HK-2 (cell line): ENCODE measurements around the gene GZMA.
"Not testable (repeated sequence)": the region's sequence is repeated elsewhere in the genome, so short reads cannot be mapped to it uniquely, and the experiment has no call there.

ENCODE experiments used
- DNase-seq: peaks from one replicate; pipeline ENCODE4 v3.0.0-alpha.2; 2018; ENCODE audit not compliant: unreplicated experiment

GZMA gene

GRCh38 chr5:55102348-55102747, at the start of gene GZMA:
GZMA (plus strand) TSS chr5:55102646; CDS start chr5:55102683, 37 bp downstream.
- DNase-seq, result no peak

GRCh38 chr5:55055183-55055582, 47.3 kb upstream of the GZMA start:
- DNase-seq, result no peak

GRCh38 chr5:55062039-55062779, 40.2 kb upstream of the GZMA start:
- DNase-seq, result no peak

DNA sequence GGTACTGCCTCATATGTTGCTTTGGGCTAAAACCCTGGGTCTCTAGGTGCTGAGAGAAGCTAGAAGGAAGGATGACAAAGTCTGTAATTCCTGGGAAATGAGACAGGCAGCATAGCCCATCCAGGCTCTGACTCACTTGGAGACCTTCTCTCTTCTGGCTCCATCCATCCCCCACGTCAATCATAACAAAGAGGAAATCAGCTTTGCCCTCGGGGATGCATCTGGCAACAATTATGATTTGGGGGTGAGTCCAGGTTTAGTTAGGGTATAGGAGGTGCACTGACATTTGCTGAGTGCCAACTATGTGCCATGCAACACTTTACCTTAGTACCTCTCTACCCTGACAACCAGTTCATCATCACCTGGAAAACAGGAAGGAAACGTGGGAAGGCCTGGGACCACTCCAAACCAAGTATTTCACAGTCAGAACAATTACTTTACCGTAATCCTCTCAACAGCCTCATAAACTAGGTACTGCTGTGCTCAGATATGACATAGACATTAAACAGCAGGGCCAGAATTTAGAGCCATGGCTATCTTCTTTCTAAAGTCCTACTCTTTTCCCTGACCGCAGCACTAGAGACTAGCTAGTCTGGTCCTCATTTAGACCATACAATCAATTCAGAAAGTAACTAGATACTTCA, 39.1 kb upstream of the GZMA start:
- no peak for DNase-seq

- no peak for DNase-seq
Measured at GRCh38 chr5:55063899-55064298, 38.5 kb upstream of the GZMA start.

GRCh38 chr5:55064523-55064922, 37.9 kb upstream of the GZMA start:
- no peak for DNase-seq

- no peak for DNase-seq
Measured at GRCh38 chr5:55066277-55066676, 36.2 kb upstream of the GZMA start.

DNA sequence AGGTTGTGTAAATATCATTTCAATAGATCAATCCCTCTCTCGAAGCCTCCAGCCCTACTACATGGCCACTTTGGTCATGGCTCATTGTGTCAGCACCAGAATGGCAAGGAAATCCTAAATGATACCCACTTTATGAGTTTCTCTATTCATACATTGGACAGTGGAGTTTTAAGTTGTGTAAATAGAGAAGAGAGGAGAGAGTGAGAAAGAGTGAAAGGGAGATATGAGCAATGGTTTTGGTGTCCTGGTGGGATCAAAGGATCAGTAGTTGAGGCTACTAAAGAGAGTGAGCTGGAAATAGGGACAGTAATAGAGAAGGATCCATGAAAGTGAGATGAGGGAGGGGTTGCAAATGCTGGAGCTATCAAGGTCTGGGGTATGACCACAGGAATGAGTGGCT, 31.5 kb upstream of the GZMA start:
- DNase-seq, result no peak

DNA sequence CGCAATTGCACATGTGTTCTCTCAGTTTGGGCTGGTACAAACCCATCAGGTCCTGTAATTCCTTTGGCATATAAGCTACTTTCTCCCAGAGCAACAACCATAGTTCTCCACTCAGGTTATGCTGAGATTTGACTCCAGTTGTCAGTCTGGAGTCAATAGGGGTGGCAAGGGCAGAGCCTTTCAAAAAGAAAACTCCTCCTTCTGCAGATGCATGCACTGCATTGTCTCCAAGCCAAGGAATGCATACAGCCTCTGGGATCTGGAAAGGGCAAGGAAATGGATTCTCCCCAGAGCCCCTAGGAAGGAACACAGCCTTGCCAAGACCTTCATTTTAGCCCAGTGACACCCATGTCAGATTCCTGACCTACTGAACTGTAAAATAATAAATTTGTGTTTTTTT, 31.0 kb upstream of the GZMA start:
- DNase-seq, result no peak

DNA sequence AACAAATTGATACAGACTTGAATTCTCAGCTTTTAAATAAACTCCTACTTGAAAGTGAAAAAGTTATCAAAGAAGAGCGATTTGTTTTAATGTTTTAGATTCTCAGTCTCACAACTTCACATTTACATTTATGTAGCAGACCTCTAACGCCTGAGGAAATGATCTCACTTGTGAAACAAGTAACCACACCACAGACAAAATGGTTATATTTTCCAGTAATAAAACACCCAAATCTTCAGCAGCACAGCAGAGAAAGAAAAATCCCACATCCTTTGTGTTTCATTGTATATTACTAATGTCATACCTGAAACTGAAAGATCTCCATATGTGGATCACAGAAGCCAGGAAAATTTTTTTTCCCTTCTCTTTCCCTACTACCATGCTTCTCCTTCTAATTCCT, 29.8 kb upstream of the GZMA start:
- DNase-seq, result no peak

GRCh38 chr5:55073211-55073610, 29.2 kb upstream of the GZMA start:
- no peak for DNase-seq

GRCh38 chr5:55081541-55081940, 20.9 kb upstream of the GZMA start:
- no peak for DNase-seq

DNA sequence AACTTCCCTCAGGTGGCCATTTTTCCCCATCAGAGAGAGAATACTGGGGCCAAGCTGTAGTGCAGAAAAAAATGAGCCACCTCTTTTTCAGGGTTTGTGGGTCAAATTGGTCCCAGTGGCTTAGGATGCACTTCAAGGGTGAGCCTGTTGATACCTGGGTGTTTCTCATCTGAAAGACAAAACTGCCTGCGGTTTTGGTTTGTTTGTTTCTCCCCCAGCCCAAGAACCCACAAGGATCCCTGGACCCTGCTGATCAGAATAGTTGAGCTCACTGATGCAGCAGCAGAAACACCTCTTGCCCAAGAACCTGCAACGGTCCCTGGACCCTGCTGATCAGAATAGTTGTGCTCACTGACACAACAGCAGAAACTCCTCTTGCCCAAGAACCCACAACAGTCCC, 13.1 kb upstream of the GZMA start:
- DNase-seq, result not testable (repeated sequence)

GRCh38 chr5:55091011-55091410, 11.4 kb upstream of the GZMA start:
- DNase-seq, result not testable (repeated sequence)

DNA sequence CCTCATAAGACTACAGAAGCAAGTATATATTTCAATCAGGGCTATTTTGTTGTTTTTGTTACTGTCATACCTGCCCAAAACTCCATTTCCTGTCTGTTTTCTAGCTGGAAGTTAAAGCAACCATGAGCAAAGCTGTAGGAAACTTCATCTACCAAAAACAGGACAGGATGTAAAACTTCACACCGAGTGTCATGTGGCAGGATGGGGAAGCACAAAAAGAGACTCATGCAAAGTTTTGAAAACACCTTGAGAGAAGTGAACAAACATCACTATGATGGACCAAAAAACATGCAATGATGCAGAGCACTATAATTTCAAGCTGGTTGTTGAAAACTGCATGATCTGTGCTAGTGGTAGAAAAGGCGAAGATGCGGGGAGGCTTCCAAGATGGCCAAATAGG, 6.3 kb upstream of the GZMA start:
- DNase-seq, result no peak

GRCh38 chr5:55096861-55097260, 5.6 kb upstream of the GZMA start:
- no peak for DNase-seq

DNA sequence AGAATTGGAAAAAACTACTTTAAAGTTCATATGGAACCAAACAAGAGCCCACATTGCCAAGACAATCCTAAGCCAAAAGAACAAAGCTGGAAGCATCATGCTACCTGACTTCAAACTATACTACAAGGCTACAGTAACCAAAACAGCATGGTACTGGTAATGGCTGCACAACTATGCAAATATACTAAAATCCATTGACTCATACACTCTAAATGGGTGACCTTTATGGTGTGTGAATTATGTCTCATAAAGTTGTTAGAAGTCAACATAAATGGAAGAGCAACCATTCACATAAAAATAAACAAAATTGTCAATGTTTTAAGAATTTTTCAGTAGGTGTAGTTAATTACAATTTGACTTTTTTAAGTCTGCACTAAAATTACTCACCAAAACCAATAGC, 1.3 kb upstream of the GZMA start:
- not testable (repeated sequence) for DNase-seq

DNA sequence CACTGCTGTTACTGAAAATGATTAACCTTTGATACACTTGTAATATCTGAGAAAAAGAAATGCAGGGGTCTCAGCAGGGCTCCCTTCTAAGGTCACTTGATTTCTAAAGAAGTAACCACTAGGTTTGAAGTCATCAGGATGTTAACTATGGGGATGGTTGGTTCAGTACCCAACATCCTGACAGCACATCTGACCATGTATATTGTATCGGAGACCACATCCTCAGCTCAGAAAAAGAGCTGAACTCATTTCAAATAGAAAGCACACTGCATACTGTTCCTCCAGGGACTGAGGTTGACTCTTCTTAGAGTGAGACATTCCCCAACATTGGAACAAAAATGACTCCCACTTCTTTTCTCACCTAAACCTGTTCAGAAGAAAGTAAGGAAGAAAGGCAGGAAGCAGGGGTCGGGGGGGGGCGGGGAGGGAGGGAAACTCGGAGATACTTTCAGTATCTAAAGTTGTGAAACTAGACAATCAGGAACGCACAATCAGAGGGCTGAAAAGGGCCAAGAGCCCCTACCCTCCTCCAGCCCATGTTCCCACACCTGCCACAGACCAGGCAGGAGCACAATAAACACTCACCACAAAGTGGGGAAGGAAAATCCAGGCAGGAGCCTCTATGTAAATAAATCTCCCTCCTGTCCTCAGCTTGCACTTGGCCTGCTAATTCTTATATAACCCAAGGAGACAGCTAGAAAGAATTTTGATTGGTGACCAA, 730 bp upstream of the GZMA start:
- no peak for DNase-seq

DNA sequence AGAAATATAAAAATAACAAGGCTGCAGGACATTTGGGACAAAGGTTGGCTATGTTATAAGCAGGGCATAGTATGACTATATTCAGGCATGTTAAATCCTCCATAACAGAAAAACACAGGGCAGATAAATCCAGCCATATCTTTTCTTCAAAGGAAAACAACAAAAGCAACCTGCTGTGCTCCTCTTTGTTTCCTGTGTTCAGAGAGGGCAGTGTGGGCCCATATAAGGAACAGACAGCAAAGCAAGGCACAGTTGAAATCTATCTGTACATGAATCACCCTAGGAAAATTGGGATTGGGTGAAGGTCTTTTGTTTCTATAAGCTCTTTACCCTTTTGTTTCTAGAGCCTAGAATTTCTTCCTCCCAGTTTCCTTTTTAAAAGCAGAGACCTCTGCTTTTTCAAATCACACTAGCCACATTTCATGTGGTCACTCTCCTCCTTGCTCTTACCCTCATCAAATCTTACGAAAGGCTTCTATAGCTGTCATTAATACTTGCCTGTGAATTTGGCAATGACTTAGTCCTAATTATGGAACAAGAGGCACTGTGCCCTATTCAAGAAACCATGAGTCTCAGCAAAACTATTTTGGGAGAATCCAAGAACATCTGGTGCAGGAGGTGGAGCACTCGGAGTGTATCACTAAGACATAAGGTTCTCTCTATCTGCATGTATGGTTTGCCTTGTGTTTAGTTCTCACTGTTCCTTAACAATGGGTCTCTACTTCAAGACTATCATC, 1.8 kb downstream of the GZMA start:
- DNase-seq, result no peak

GRCh38 chr5:55104946-55105701, 2.7 kb downstream of the GZMA start:
- no peak for DNase-seq

GRCh38 chr5:55105976-55106375, 3.5 kb downstream of the GZMA start:
- not testable (repeated sequence) for DNase-seq

GRCh38 chr5:55108661-55109060, 6.2 kb downstream of the GZMA start:
- no peak for DNase-seq
